ENCODE data around the gene ARHGAP42.

GRCh38 chr11:100689141-100689540 lies 2.1 kb downstream of the ARHGAP42 start:
- TF ChIP-seq CTCF (IDR thresholded peaks at IDR 0.05; ENCODE audit: low read depth, low read length, poor library complexity, severe bottlenecking) (no peak), EZH2phosphoT487 (IDR thresholded peaks at IDR 0.05; ENCODE audit: borderline replicate concordance, low read length) (no peak)
